Vagina (tissue), 2 donors: ENCODE results near the gene ESRRA. TPM values are rescaled to one million over a fixed set of nuclear protein-coding genes. Genes with fewer than 3 reads are reported as not detected.
A peak's percentile ranks its signal among the peaks of the same experiment; 100 is the strongest.

ENCODE experiments used
- DNase-seq, 2 donors: peaks; one replicate each; pipeline ENCODE4 v3.0.0-alpha.2; 2017; ENCODE audit errors: extremely low spot score in 2 of 2
- H3K27ac ChIP-seq: fragments of 200-600 bp; sonication (generic); one replicate; pipeline ENCODE4 v1.5.1; 2019
- H3K27me3 ChIP-seq: fragments of 200-600 bp; sonication (generic); one replicate; pipeline ENCODE4 v1.5.1; 2019
- H3K36me3 ChIP-seq, 2 donors: fragments of 200-600 bp; sonication (generic); one replicate each; pipeline ENCODE4 v1.5.1; 2017 to 2019
- H3K4me1 ChIP-seq: fragments of 200-600 bp; sonication (generic); one replicate; pipeline ENCODE4 v1.5.1; 2019
- H3K4me3 ChIP-seq, 2 donors: fragments of 200-600 bp; sonication (generic); 1 replicate in 1 of 2; 2 replicates in 1 of 2; pipeline ENCODE4 v1.5.1; 2016 to 2019
- H3K9me3 ChIP-seq: fragments of 200-600 bp; sonication (generic); one replicate; pipeline ENCODE4 v1.5.1; 2019
- CTCF ChIP-seq, 3 experiments: fragments of 450-650 bp in 2 of 3; fragments of 200-600 bp in 1 of 3; sonication (generic) in 1 of 3; IDR thresholded peaks; one replicate each; pipeline ENCODE4 v1.5.1; 2017 to 2019; ENCODE audit warnings: antibody characterized with exemption in 3 of 3, mild to moderate bottlenecking in 2 of 3, moderate library complexity in 2 of 3
- POLR2A ChIP-seq, 2 donors: fragments of 450-650 bp; IDR thresholded peaks; one replicate each; pipeline ENCODE4 v1.6.1; 2017; ENCODE audit warnings: antibody characterized with exemption in 2 of 2, mild to moderate bottlenecking in 2 of 2, moderate library complexity in 2 of 2
- POLR2AphosphoS5 ChIP-seq, 2 donors: sonication (generic); formaldehyde crosslinking; IDR thresholded peaks; one replicate each; pipeline ENCODE4 v1.9.0; 2017; ENCODE audit warnings: antibody characterized with exemption in 2 of 2, mild to moderate bottlenecking in 2 of 2, low read depth in 1 of 2; ENCODE audit not compliant: insufficient read depth in 1 of 2
- intact Hi-C: fragments of 100-400 bp; cut with DNase I; formaldehyde crosslinking; loops from one replicate; pipeline ENCODE4 v1.15.1; 2023
- total RNA-seq: library from RNA; depleted of rRNA; stranded (reverse); fragments of >200 nt; gene quantifications from one replicate; pipeline ENCODE4 v1.2.3, GENCODE V29; 2016

Gene ESRRA
- total RNA-seq, 1 donor from 2014 or later, result 44.4 TPM

GRCh38 chr11:64356498-64357411 lies 51.4 kb downstream of the ESRRA start:
- H3K27ac ChIP-seq, result peak overlapping the region; percentile 91
- H3K9me3 ChIP-seq, result no peaks in the 10 kb centered on the region
- no peak overlapping the region for H3K4me3 ChIP-seq
- peaks cover 42% of the 10 kb centered on the region for H3K4me1 ChIP-seq
- TF ChIP-seq CTCF (IDR thresholded peaks at IDR 0.05), result no peak
- no peak for TF ChIP-seq POLR2AphosphoS5 (IDR thresholded peaks at IDR 0.05; ENCODE audit: insufficient read depth in 1 of 2, low read depth in 1 of 2)
- no peak for TF ChIP-seq POLR2A (IDR thresholded peaks at IDR 0.05)
- H3K27me3 ChIP-seq, result no peaks in the 10 kb centered on the region
- intact Hi-C loops, result no loop called here
- peaks cover 0 to 9% of the 10 kb centered on the region in 2 donors for H3K36me3 ChIP-seq
- DNase-seq, result no peak

- H3K27me3 ChIP-seq, result no peaks in the 10 kb centered on the region
- intact Hi-C loops, result no loop called here
- H3K4me1 ChIP-seq, result peaks cover 42% of the 10 kb centered on the region
- H3K9me3 ChIP-seq, result no peaks in the 10 kb centered on the region
- H3K4me3 ChIP-seq, result no peak overlapping the region
- TF ChIP-seq POLR2A (IDR thresholded peaks at IDR 0.05) (no peak), CTCF (IDR thresholded peaks at IDR 0.05) (no peak), POLR2AphosphoS5 (IDR thresholded peaks at IDR 0.05; ENCODE audit: insufficient read depth in 1 of 2, low read depth in 1 of 2) (no peak)
- peak overlapping the region; percentile 91 for H3K27ac ChIP-seq
- DNase-seq, result no peak
- H3K36me3 ChIP-seq, result peaks cover 0 to 16% of the 10 kb centered on the region in 2 donors
Measured at GRCh38 chr11:64357446-64357845, 52.1 kb downstream of the ESRRA start.

GRCh38 chr11:64357904-64358535 lies 52.7 kb downstream of the ESRRA start:
- Histone ChIP-seq H3K36me3 (peaks cover 0 to 22% of the 10 kb centered on the region in 2 donors), H3K9me3 (no peaks in the 10 kb centered on the region), H3K27me3 (no peaks in the 10 kb centered on the region), H3K4me3 (peak overlapping the region; percentile 70 to 94), H3K27ac (peak overlapping the region; percentile 91), H3K4me1 (peaks cover 42% of the 10 kb centered on the region)
- DNase-seq, result no peak
- intact Hi-C loops, result no loop called here
- TF ChIP-seq CTCF (IDR thresholded peaks at IDR 0.05) (no peak), POLR2AphosphoS5 (IDR thresholded peaks at IDR 0.05; ENCODE audit: insufficient read depth in 1 of 2, low read depth in 1 of 2) (no peak), POLR2A (IDR thresholded peaks at IDR 0.05) (no peak)

- peak overlapping the region; percentile 70 to 94 for H3K4me3 ChIP-seq
- H3K27ac ChIP-seq, result peak overlapping the region; percentile 91
- peaks cover 0 to 27% of the 10 kb centered on the region in 2 donors for H3K36me3 ChIP-seq
- no peaks in the 10 kb centered on the region for H3K27me3 ChIP-seq
- no peaks in the 10 kb centered on the region for H3K9me3 ChIP-seq
- peaks cover 42% of the 10 kb centered on the region for H3K4me1 ChIP-seq
- no peak for TF ChIP-seq CTCF (IDR thresholded peaks at IDR 0.05)
- TF ChIP-seq POLR2AphosphoS5 (IDR thresholded peaks at IDR 0.05; ENCODE audit: insufficient read depth in 1 of 2, low read depth in 1 of 2), result no peak
- TF ChIP-seq POLR2A (IDR thresholded peaks at IDR 0.05), result no peak
- intact Hi-C loops, result no loop called here
- DNase-seq, result no peak
Measured at GRCh38 chr11:64358536-64358906, 53.2 kb downstream of the ESRRA start.
